HG02571 (cell line): ENCODE data around the gene RUSF1.
"Not testable (repeated sequence)": the region's sequence is repeated elsewhere in the genome, so short reads cannot be mapped to it uniquely, and the experiment has no call there.

Experiments
- ATAC-seq: cut with Tn5 transposase; IDR thresholded peaks from one replicate; pipeline ENCODE4 v1.9.1; 2021; ENCODE audit warnings: mild to moderate bottlenecking, moderate library complexity; ENCODE audit not compliant: unreplicated experiment

RUSF1 gene

GRCh38 chr16:31517800-31518402 lies 9.7 kb upstream of the RUSF1 start:
- no peak for ATAC-seq

- ATAC-seq, result no peak
Measured at GRCh38 chr16:31513884-31514283, 5.7 kb upstream of the RUSF1 start.

- ATAC-seq, result no peak
Measured at GRCh38 chr16:31513126-31513525, 4.9 kb upstream of the RUSF1 start.

- no peak for ATAC-seq
Measured at GRCh38 chr16:31508706-31509195, 560 bp upstream of the RUSF1 start.

- ATAC-seq, result no peak
Measured at GRCh38 chr16:31507617-31507928, 618 bp downstream of the RUSF1 start.

- ATAC-seq, result no peak
Measured at GRCh38 chr16:31505483-31505882, 2.7 kb downstream of the RUSF1 start.

- ATAC-seq, result no peak
Measured at GRCh38 chr16:31504159-31504558, 4.0 kb downstream of the RUSF1 start.

- not testable (repeated sequence) for ATAC-seq
Measured at GRCh38 chr16:31503555-31503954, 4.6 kb downstream of the RUSF1 start.

- ATAC-seq, result no peak
Measured at GRCh38 chr16:31502981-31503380, 5.2 kb downstream of the RUSF1 start.

GRCh38 chr16:31501966-31502348 lies 6.2 kb downstream of the RUSF1 start:
- no peak for ATAC-seq

GRCh38 chr16:31501226-31501965 lies 6.8 kb downstream of the RUSF1 start:
- no peak for ATAC-seq

GRCh38 chr16:31499928-31500327 lies 8.3 kb downstream of the RUSF1 start:
- no peak for ATAC-seq

GRCh38 chr16:31498493-31498892 lies 9.7 kb downstream of the RUSF1 start:
- no peak for ATAC-seq

- ATAC-seq, result no peak
Measured at GRCh38 chr16:31496670-31497069, 11.5 kb downstream of the RUSF1 start.

GRCh38 chr16:31493506-31494125 lies 14.6 kb downstream of the RUSF1 start:
- ATAC-seq, result no peak

- no peak for ATAC-seq
Measured at GRCh38 chr16:31491778-31492418, 16.3 kb downstream of the RUSF1 start.

- no peak for ATAC-seq
Measured at GRCh38 chr16:31489616-31490584, 18.3 kb downstream of the RUSF1 start.

- no peak for ATAC-seq
Measured at GRCh38 chr16:31489298-31489564, 19.0 kb downstream of the RUSF1 start.

GRCh38 chr16:31488468-31489297 lies 19.5 kb downstream of the RUSF1 start:
- ATAC-seq, result no peak
